Measurements from ENCODE around the gene SGSM2. TPM values are rescaled to one million over a fixed set of nuclear protein-coding genes. Genes with fewer than 3 reads are reported as not detected.

SGSM2 gene
- total RNA-seq, 1 experiment from 2014 or later, result 26.5 TPM

GRCh38 chr17:2295575-2295974 lies 41.7 kb upstream of the SGSM2 start:
- H3K4me1 Mint-ChIP-seq (ENCODE audit: insufficient read depth, unreplicated experiment), result peaks cover 28% of the 10 kb centered on the region
- H3K9me3 Mint-ChIP-seq (ENCODE audit: unreplicated experiment), result no peaks in the 10 kb centered on the region
- TF ChIP-seq, protein P1, sequence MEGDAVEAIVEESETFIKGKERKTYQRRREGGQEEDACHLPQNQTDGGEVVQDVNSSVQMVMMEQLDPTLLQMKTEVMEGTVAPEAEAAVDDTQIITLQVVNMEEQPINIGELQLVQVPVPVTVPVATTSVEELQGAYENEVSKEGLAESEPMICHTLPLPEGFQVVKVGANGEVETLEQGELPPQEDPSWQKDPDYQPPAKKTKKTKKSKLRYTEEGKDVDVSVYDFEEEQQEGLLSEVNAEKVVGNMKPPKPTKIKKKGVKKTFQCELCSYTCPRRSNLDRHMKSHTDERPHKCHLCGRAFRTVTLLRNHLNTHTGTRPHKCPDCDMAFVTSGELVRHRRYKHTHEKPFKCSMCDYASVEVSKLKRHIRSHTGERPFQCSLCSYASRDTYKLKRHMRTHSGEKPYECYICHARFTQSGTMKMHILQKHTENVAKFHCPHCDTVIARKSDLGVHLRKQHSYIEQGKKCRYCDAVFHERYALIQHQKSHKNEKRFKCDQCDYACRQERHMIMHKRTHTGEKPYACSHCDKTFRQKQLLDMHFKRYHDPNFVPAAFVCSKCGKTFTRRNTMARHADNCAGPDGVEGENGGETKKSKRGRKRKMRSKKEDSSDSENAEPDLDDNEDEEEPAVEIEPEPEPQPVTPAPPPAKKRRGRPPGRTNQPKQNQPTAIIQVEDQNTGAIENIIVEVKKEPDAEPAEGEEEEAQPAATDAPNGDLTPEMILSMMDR (IDR thresholded peaks at IDR 0.05; ENCODE audit: unreplicated experiment), result no peak
- H3K27ac Mint-ChIP-seq (ENCODE audit: low read depth, unreplicated experiment), result no peak overlapping the region
- no peak for DNase-seq (ENCODE audit: unreplicated experiment)
- intact Hi-C loops (cut with micrococcal nuclease), result no loop called here
- peaks cover 67% of the 10 kb centered on the region for H3K36me3 Mint-ChIP-seq (ENCODE audit: insufficient read depth, unreplicated experiment)
- no TSS peak for BruUV-seq (replicated peaks)
- ChIA-PET POLR2A (interaction anchor here (0.8 to 1.2 kb wide), 3 partner anchors 8 to 13 kb away, joined by 3 to 4 read pairs (median 4); partner anchors contain the start of genes SMG6 and SRR), CTCF (interaction anchor here (0.5 to 0.8 kb wide), 2 partner anchors 9 to 241 kb away, joined by 3 to 6 read pairs; partner anchors contain the start of gene HIC1)
- H3K4me3 Mint-ChIP-seq (ENCODE audit: unreplicated experiment), result no peak overlapping the region
- H3K27me3 Mint-ChIP-seq (ENCODE audit: insufficient read depth, unreplicated experiment), result no peaks in the 10 kb centered on the region

DNA sequence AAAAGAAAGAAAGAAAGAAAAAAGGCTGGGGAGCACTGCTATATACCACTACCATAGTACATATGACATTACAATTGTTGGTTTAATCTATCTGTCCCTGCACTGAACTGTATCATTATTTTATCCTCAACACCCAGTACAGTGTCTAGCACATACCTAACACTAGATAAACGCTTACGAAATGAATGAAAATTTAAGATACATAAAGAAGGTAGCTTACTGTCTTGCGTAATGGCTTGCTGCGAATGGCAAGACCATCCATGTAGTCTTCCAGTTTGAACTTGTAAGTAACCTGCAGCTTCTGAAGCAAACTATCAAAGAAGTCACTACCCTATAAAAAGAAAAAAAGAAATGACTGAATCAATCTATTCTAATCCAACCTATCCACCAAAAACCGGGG lies 40.3 kb upstream of the SGSM2 start:
- peaks cover 57% of the 10 kb centered on the region for H3K36me3 Mint-ChIP-seq (ENCODE audit: insufficient read depth, unreplicated experiment)
- no peak overlapping the region for H3K27ac Mint-ChIP-seq (ENCODE audit: low read depth, unreplicated experiment)
- CTCF ChIA-PET, result interaction anchor here (0.6 to 1.2 kb wide), 4 partner anchors 14 to 477 kb away, joined by 3 to 5 read pairs (median 3); no protein-coding TSS in a partner anchor
- H3K4me1 Mint-ChIP-seq (ENCODE audit: insufficient read depth, unreplicated experiment), result peaks cover 28% of the 10 kb centered on the region
- intact Hi-C loops (cut with micrococcal nuclease), result no loop called here
- no peaks in the 10 kb centered on the region for H3K9me3 Mint-ChIP-seq (ENCODE audit: unreplicated experiment)
- POLR2A ChIA-PET, result interaction anchor here (0.6 to 2.2 kb wide), 2 partner anchors 39 to 79 kb away, joined by 3 to 7 read pairs; partner anchors contain the start of gene TSR1
- H3K4me3 Mint-ChIP-seq (ENCODE audit: unreplicated experiment), result no peak overlapping the region
- no peaks in the 10 kb centered on the region for H3K27me3 Mint-ChIP-seq (ENCODE audit: insufficient read depth, unreplicated experiment)
- BruUV-seq (replicated peaks), result no TSS peak
- TF ChIP-seq, protein P1 (IDR thresholded peaks at IDR 0.05; ENCODE audit: unreplicated experiment), result no peak
- DNase-seq (ENCODE audit: unreplicated experiment), result no peak

GRCh38 chr17:2299136-2299535 lies 38.2 kb upstream of the SGSM2 start:
- no peaks in the 10 kb centered on the region for H3K27me3 Mint-ChIP-seq (ENCODE audit: insufficient read depth, unreplicated experiment)
- TF ChIP-seq, protein P1 (IDR thresholded peaks at IDR 0.05; ENCODE audit: unreplicated experiment), result no peak
- intact Hi-C loops (cut with micrococcal nuclease), result no loop called here
- no peak overlapping the region for H3K4me3 Mint-ChIP-seq (ENCODE audit: unreplicated experiment)
- CTCF ChIA-PET, result interaction anchor here (1.0 kb wide), 1 partner anchor 54 kb away, joined by 4 read pairs; no protein-coding TSS in a partner anchor
- H3K36me3 Mint-ChIP-seq (ENCODE audit: insufficient read depth, unreplicated experiment), result peaks cover 50% of the 10 kb centered on the region
- no TSS peak for BruUV-seq (replicated peaks)
- H3K4me1 Mint-ChIP-seq (ENCODE audit: insufficient read depth, unreplicated experiment), result peaks cover 28% of the 10 kb centered on the region
- POLR2A ChIA-PET, result no interaction called here
- H3K27ac Mint-ChIP-seq (ENCODE audit: low read depth, unreplicated experiment), result no peak overlapping the region
- no peaks in the 10 kb centered on the region for H3K9me3 Mint-ChIP-seq (ENCODE audit: unreplicated experiment)
- DNase-seq (ENCODE audit: unreplicated experiment), result no peak

GRCh38 chr17:2299756-2300155 lies 37.5 kb upstream of the SGSM2 start:
- intact Hi-C loops (cut with micrococcal nuclease), result no loop called here
- Mint-ChIP-seq H3K27ac (ENCODE audit: low read depth, unreplicated experiment) (no peak overlapping the region), H3K27me3 (ENCODE audit: insufficient read depth, unreplicated experiment) (no peaks in the 10 kb centered on the region), H3K36me3 (ENCODE audit: insufficient read depth, unreplicated experiment) (peaks cover 47% of the 10 kb centered on the region), H3K9me3 (ENCODE audit: unreplicated experiment) (no peaks in the 10 kb centered on the region), H3K4me3 (ENCODE audit: unreplicated experiment) (no peak overlapping the region), H3K4me1 (ENCODE audit: insufficient read depth, unreplicated experiment) (peaks cover 28% of the 10 kb centered on the region)
- ChIA-PET POLR2A (no interaction called here), CTCF (no interaction called here)
- no TSS peak for BruUV-seq (replicated peaks)
- DNase-seq (ENCODE audit: unreplicated experiment), result no peak
- TF ChIP-seq, protein P1 (IDR thresholded peaks at IDR 0.05; ENCODE audit: unreplicated experiment), result no peak

Measured in MCF 10A (cell line).